Keratinocyte (primary cell): ENCODE data around the gene GPRIN1.

Experiments
- CTCF ChIP-seq, 3 experiments: IDR thresholded peaks in 1 of 3; conservative IDR thresholded peaks in 1 of 3; optimal IDR thresholded peaks in 1 of 3; 2 replicates in 2 of 3; 3 replicates in 1 of 3; pipeline versions ENCODE3 to v1.5.1; 2011; ENCODE audit warnings: low read length in 3 of 3, mild to moderate bottlenecking in 3 of 3, moderate library complexity in 2 of 3, control low read depth in 1 of 3, inconsistent platforms in 1 of 3; ENCODE audit not compliant: insufficient read depth in 2 of 3; ENCODE audit errors: extremely low read depth in 1 of 3
- EZH2 ChIP-seq: IDR thresholded peaks from one replicate; pipeline ENCODE4 v1.6.1; 2012; ENCODE audit warnings: inconsistent platforms, mild to moderate bottlenecking, low read length, moderate library complexity

- TF ChIP-seq CTCF (optimal IDR thresholded peaks at IDR 0.05 in 1 of 3, IDR thresholded peaks at IDR 0.05 in 1 of 3, conservative IDR thresholded peaks at IDR 0.05 in 1 of 3; ENCODE audit: extremely low read depth in 1 of 3, insufficient read depth in 2 of 3, low read length in 3 of 3) = no peak
- TF ChIP-seq EZH2 = no peak
These were observed 19.8 kb downstream of the GPRIN1 start for GRCh38 chr5:176590035-176590717.
